Right lobe of liver (tissue), 6 donors: ENCODE data around the gene CDC42BPB. TPM values are rescaled to one million over a fixed set of nuclear protein-coding genes. Genes with fewer than 3 reads are reported as not detected.
A peak's percentile ranks its signal among the peaks of the same experiment; 100 is the strongest.
"Not testable (repeated sequence)": the region's sequence is repeated elsewhere in the genome, so short reads cannot be mapped to it uniquely, and the experiment has no call there.

Experiments used
- ATAC-seq, 4 donors: fragments of 200-7000 bp; cut with Tn5 transposase; one replicate each; pipeline ENCODE4 v1.9.1; 2020; ENCODE audit warnings: mild to moderate bottlenecking in 4 of 4, moderate library complexity in 4 of 4
- DNase-seq, 3 donors: peaks; one replicate each; pipeline ENCODE4 v3.0.0-alpha.2; 2020
- H3K27ac ChIP-seq, 3 donors: fragments of 200-600 bp; one replicate each; pipeline ENCODE4 v1.8.0; 2022
- H3K27me3 ChIP-seq, 2 donors: fragments of 200-600 bp; one replicate each; pipeline ENCODE4 v1.8.0; 2022
- H3K36me3 ChIP-seq, 4 donors: fragments of 200-600 bp; sonication (generic) in 1 of 4; one replicate each; pipeline versions ENCODE4 v1.5.1 to v1.8.0; 2017 to 2022; ENCODE audit warnings: control low read depth in 1 of 4
- H3K4me1 ChIP-seq, 4 donors: fragments of 200-600 bp; sonication (generic) in 1 of 4; one replicate each; pipeline versions ENCODE4 v1.5.1 to v1.8.0; 2017 to 2022; ENCODE audit warnings: control low read depth in 1 of 4
- H3K4me3 ChIP-seq, 3 donors: fragments of 200-600 bp; one replicate each; pipeline ENCODE4 v1.8.0; 2022
- H3K9me3 ChIP-seq, 4 donors: fragments of 200-600 bp; sonication (generic) in 1 of 4; one replicate each; pipeline versions ENCODE4 v1.5.1 to v1.8.0; 2017 to 2022; ENCODE audit warnings: control low read depth in 1 of 4
- POLR2A ChIP-seq: fragments of 450-650 bp; IDR thresholded peaks from one replicate; pipeline ENCODE4 v1.6.1; 2017; ENCODE audit warnings: antibody characterized with exemption, mild to moderate bottlenecking
- WGBS: methylation state at CpG from one replicate; pipeline ENCODE4 v1.1.6; 2018; ENCODE audit warnings: low coverage, low lambda C conversion rate; ENCODE audit not compliant: insufficient coverage; ENCODE audit errors: missing lambda C conversion rate; 5-methylcytosine and 5-hydroxymethylcytosine counted together
- intact Hi-C, 2 donors: fragments of 100-400 bp; cut with DNase I; formaldehyde crosslinking; loops; one replicate each; pipeline versions ENCODE4 v1.11.2 to v1.14.1; 2022
- total RNA-seq, 6 experiments: library from RNA; depleted of rRNA in 2 of 6; stranded (reverse); fragments of >200 nt in 2 of 6; fragmentation: NEBNext Ultra II Directional in 3 of 6; extraction: Animal tissue kit (Norgen Biotek cat#: 25700) in 3 of 6; gene quantifications; one replicate each; pipeline versions ENCODE4 v1.1.0 to v1.2.4, GENCODE V29; 2016 to 2023
- TF ChIP-seq, protein P1 (sequence below), 4 donors: fragments of 200-600 bp in 3 of 4; fragments of 450-650 bp in 1 of 4; IDR thresholded peaks; one replicate each; pipeline versions ENCODE4 v1.5.1 to v1.8.0; 2016 to 2022; ENCODE audit warnings: antibody characterized with exemption in 4 of 4, mild to moderate bottlenecking in 2 of 4
- donor health status: DM: no; HTN: yes; CAD: no.
- donor health status: DM: no; HTN: no; CAD: no.
- donor health status: DM: no; HTN: no; CAD: no.
- donor health status: DM: no; HTN: yes; CAD: no.
- donor health status: DM: no; HTN: yes; CAD: no.

The CDC42BPB gene
- total RNA-seq, 6 experiments from 2014 or later, result 38.4 to 55.5 (median 43.0) TPM

GRCh38 chr14:103052407-103052806 lies 4.9 kb downstream of the CDC42BPB start:
- no peak overlapping the region for H3K4me3 ChIP-seq
- intact Hi-C loops, result no loop called here
- ATAC-seq (no peak), DNase-seq (no peak)
- TF ChIP-seq, protein P1, sequence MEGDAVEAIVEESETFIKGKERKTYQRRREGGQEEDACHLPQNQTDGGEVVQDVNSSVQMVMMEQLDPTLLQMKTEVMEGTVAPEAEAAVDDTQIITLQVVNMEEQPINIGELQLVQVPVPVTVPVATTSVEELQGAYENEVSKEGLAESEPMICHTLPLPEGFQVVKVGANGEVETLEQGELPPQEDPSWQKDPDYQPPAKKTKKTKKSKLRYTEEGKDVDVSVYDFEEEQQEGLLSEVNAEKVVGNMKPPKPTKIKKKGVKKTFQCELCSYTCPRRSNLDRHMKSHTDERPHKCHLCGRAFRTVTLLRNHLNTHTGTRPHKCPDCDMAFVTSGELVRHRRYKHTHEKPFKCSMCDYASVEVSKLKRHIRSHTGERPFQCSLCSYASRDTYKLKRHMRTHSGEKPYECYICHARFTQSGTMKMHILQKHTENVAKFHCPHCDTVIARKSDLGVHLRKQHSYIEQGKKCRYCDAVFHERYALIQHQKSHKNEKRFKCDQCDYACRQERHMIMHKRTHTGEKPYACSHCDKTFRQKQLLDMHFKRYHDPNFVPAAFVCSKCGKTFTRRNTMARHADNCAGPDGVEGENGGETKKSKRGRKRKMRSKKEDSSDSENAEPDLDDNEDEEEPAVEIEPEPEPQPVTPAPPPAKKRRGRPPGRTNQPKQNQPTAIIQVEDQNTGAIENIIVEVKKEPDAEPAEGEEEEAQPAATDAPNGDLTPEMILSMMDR (IDR thresholded peaks at IDR 0.05), result no peak
- no peak for TF ChIP-seq POLR2A
- no peaks in the 10 kb centered on the region for H3K36me3 ChIP-seq
- 63% methylated on average over 10 of the region's 10 CpGs for WGBS
- H3K9me3 ChIP-seq, result no peaks in the 10 kb centered on the region
- H3K27ac ChIP-seq, result peak overlapping the region in 2 of 3 donors; percentile 12 to 68
- peaks cover 0 to 68% (median 25%) of the 10 kb centered on the region in 4 donors for H3K4me1 ChIP-seq
- H3K27me3 ChIP-seq, result no peaks in the 10 kb centered on the region

DNA sequence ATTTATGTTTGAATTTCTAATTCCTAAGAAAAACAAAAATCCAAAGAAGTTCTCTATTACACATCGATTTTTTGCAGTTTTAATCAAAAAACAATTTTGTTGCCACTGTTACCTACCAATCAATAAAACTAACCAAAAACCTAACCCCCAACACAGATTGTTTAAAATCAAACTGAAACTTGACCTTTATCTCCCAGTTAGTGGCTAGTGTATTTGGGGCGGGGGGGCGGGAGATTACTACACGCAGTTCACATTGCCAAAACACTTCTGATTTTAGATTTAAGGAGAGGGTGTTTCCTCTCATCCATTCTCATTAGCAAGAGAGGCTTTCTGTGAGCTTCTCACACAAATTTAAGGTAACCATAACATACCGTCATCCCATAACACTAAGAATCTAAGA lies 6.4 kb downstream of the CDC42BPB start:
- DNase-seq, result no peak
- Histone ChIP-seq H3K4me3 (peak overlapping the region in 2 of 3 donors; percentile 15 to 20), H3K27me3 (no peaks in the 10 kb centered on the region), H3K27ac (peak overlapping the region in 2 of 3 donors; percentile 68 to 81), H3K36me3 (no peaks in the 10 kb centered on the region), H3K9me3 (no peaks in the 10 kb centered on the region), H3K4me1 (peaks cover 0 to 77% (median 26%) of the 10 kb centered on the region in 4 donors)
- peak; percentile 31 to 58 (median 46) for ATAC-seq
- WGBS, result 14% methylated on average over 5 of the region's 5 CpGs
- intact Hi-C loops, result no loop called here
- TF ChIP-seq, protein P1 (IDR thresholded peaks at IDR 0.05), result no peak
- no peak for TF ChIP-seq POLR2A

- DNase-seq, H3K27me3 ChIP-seq, intact Hi-C loops, H3K4me3 ChIP-seq, H3K9me3 ChIP-seq, H3K27ac ChIP-seq, H3K36me3 ChIP-seq, ATAC-seq: not testable (repeated sequence)
- H3K4me1 ChIP-seq, result peaks cover 0 to 59% (median 21%) of the 10 kb centered on the region in 4 donors
- WGBS, result 86% methylated on average over 2 of the region's 8 CpGs
Observed at GRCh38 chr14:103047453-103047852, 9.9 kb downstream of the CDC42BPB start.

DNA sequence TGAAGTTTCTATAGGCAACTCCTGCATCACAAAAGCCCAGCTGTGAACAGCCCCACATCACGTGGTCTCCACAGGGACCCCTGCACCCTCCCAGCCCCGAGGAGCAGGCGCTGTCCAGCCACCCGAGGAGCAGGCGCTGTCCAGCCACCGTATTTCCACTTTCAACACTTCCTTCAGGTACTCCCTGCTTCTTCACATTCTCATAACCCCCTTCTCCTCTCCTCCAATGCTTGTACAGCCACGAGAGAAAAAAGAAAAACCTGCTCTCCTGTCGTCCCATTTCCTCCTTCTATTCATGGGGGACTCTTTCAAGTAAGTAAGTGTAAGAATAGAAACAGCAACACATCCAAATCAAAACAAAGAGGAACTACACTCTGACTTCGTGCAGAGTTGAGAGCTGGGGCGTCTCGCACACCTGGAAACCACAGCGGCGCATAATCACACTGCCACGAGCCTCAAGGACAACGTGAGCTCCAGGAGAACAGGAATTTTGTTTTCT lies 11.9 kb downstream of the CDC42BPB start:
- peaks cover 0 to 4% (median 0%) of the 10 kb centered on the region in 4 donors for H3K36me3 ChIP-seq
- no peak overlapping the region for H3K4me3 ChIP-seq
- DNase-seq (no peak), ATAC-seq (peak in 2 of 4 donors; percentile 12 to 41)
- no peak overlapping the region for H3K27ac ChIP-seq
- H3K4me1 ChIP-seq, result peaks cover 0 to 41% (median 16%) of the 10 kb centered on the region in 4 donors
- H3K9me3 ChIP-seq, result no peaks in the 10 kb centered on the region
- WGBS, result 43% methylated on average over 15 of the region's 15 CpGs
- no peak for TF ChIP-seq POLR2A
- TF ChIP-seq, protein P1 (IDR thresholded peaks at IDR 0.05), result no peak
- intact Hi-C loops, result no loop called here
- H3K27me3 ChIP-seq, result no peaks in the 10 kb centered on the region

DNA sequence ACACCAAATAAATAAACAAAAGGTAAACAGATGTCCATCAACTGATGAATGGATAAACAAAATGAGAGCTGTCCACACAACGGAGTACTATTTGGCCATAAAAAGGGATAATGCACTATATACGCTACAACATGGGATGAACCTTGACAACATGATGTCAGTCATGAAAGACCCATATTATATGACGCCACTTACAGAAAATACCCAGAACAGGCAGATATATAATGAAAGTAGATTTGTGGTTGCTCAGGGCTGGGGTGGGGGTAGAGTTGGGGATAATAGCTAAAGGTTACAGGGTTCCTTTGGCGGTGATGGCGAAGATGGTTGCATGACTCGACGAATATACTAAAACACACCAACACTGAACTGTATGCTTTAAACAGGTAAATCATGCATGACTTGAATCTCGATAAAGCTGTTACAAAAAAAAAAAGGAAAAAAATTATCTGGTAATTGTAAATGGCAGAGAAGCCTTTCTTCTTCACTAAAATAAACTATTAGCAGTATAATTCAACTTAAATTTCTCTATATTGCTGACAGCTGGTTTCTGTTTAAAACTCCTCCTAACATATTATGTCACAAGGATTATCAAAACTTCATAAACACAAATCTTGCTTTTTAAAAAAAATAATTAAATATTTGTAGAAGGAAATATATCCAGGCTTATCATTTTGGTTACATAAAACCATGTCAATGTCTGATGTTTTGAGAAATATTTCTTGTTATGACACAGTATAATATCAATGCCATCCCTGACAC lies 13.9 kb downstream of the CDC42BPB start:
- no peaks in the 10 kb centered on the region for H3K27me3 ChIP-seq
- H3K36me3 ChIP-seq, result peaks cover 0 to 4% (median 0%) of the 10 kb centered on the region in 4 donors
- TF ChIP-seq, protein P1 (IDR thresholded peaks at IDR 0.05), result no peak
- no peak for TF ChIP-seq POLR2A
- DNase-seq (no peak), ATAC-seq (no peak)
- peaks cover 0 to 25% (median 8%) of the 10 kb centered on the region in 4 donors for H3K4me1 ChIP-seq
- 80% methylated on average over 8 of the region's 8 CpGs for WGBS
- H3K27ac ChIP-seq, result no peak overlapping the region
- intact Hi-C loops, result no loop called here
- no peaks in the 10 kb centered on the region for H3K9me3 ChIP-seq
- H3K4me3 ChIP-seq, result no peak overlapping the region
